Measurements from ENCODE around the gene VSIR. TPM values are rescaled to one million over a fixed set of nuclear protein-coding genes. Genes with fewer than 3 reads are reported as not detected.
A peak's percentile ranks its signal among the peaks of the same experiment; 100 is the strongest.

VSIR gene
- total RNA-seq, 1 donor from 2014 or later, result 115 TPM

GRCh38 chr10:71812913-71813590, 39.7 kb upstream of the VSIR start:
- no peak overlapping the region for H3K27ac Mint-ChIP-seq
- H3K4me1 Mint-ChIP-seq (ENCODE audit: low read depth), result no peaks in the 10 kb centered on the region
- DNase-seq (ENCODE audit: low spot score), result no peak
- peaks cover 11% of the 10 kb centered on the region for H3K36me3 Mint-ChIP-seq (ENCODE audit: low read depth)
- H3K27me3 Mint-ChIP-seq (ENCODE audit: insufficient read depth), result no peaks in the 10 kb centered on the region
- no peak overlapping the region for H3K4me3 Mint-ChIP-seq
- intact Hi-C loops (cut with micrococcal nuclease), result loop anchor here (1.0 to 5.0 kb wide), 6 partner anchors 87 to 499 kb away; partner anchors contain the start of gene SLC29A3
- no peaks in the 10 kb centered on the region for H3K9me3 Mint-ChIP-seq

GRCh38 chr10:71812016-71812912, 38.9 kb upstream of the VSIR start:
- Mint-ChIP-seq H3K4me3 (no peak overlapping the region), H3K9me3 (no peaks in the 10 kb centered on the region), H3K4me1 (ENCODE audit: low read depth) (no peaks in the 10 kb centered on the region), H3K27me3 (ENCODE audit: insufficient read depth) (no peaks in the 10 kb centered on the region), H3K36me3 (ENCODE audit: low read depth) (peaks cover 8% of the 10 kb centered on the region), H3K27ac (no peak overlapping the region)
- intact Hi-C loops (cut with micrococcal nuclease), result loop anchor here (1.0 to 5.0 kb wide), 6 partner anchors 86 to 498 kb away; partner anchors contain the start of gene SLC29A3
- peak; percentile 54 for DNase-seq (ENCODE audit: low spot score)

GRCh38 chr10:71811351-71811750, 38.0 kb upstream of the VSIR start:
- no peak overlapping the region for H3K27ac Mint-ChIP-seq
- intact Hi-C loops (cut with micrococcal nuclease), result loop anchor here (5.0 kb wide), 1 partner anchor 324 kb away; no protein-coding TSS in a partner anchor
- DNase-seq (ENCODE audit: low spot score), result no peak

GRCh38 chr10:71810048-71810750, 36.9 kb upstream of the VSIR start:
- Mint-ChIP-seq H3K4me1 (ENCODE audit: low read depth) (peaks cover 4% of the 10 kb centered on the region), H3K36me3 (ENCODE audit: low read depth) (no peaks in the 10 kb centered on the region), H3K27ac (no peak overlapping the region), H3K27me3 (ENCODE audit: insufficient read depth) (no peaks in the 10 kb centered on the region), H3K4me3 (no peak overlapping the region), H3K9me3 (no peaks in the 10 kb centered on the region)
- no peak for DNase-seq (ENCODE audit: low spot score)
- intact Hi-C loops (cut with micrococcal nuclease), result loop anchor here (5.0 kb wide), 1 partner anchor 323 kb away; no protein-coding TSS in a partner anchor

More at GRCh38 chr10:71811351-71811750, 38.0 kb upstream of the VSIR start:
- Mint-ChIP-seq H3K27me3 (ENCODE audit: insufficient read depth) (no peaks in the 10 kb centered on the region), H3K9me3 (no peaks in the 10 kb centered on the region), H3K4me3 (no peak overlapping the region), H3K4me1 (ENCODE audit: low read depth) (no peaks in the 10 kb centered on the region), H3K36me3 (ENCODE audit: low read depth) (peaks cover under 1% of the 10 kb centered on the region)

DNA sequence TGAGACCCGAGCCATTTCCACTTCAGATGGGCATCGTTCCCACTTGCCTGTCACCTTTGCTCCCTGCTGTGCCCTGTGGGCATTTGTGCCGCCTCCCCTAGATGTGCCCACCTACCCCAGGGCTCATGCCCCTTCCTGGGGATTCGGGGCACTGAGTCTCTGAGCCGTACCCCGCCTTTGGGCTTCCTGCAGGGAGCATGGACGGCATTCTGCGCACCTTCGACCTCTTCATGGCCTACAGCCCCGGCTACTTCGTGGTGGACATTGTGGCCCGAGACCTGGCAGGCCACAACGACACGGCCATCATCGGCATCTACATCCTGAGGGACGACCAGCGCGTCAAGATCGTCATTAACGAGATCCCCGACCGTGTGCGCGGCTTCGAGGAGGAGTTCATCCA, 36.3 kb upstream of the VSIR start:
- intact Hi-C loops (cut with micrococcal nuclease), result loop anchor here (5.0 kb wide), 1 partner anchor 322 kb away; no protein-coding TSS in a partner anchor
- Mint-ChIP-seq H3K9me3 (no peaks in the 10 kb centered on the region), H3K27me3 (ENCODE audit: insufficient read depth) (no peaks in the 10 kb centered on the region), H3K36me3 (ENCODE audit: low read depth) (no peaks in the 10 kb centered on the region), H3K4me3 (no peak overlapping the region), H3K27ac (no peak overlapping the region), H3K4me1 (ENCODE audit: low read depth) (peaks cover 4% of the 10 kb centered on the region)
- no peak for DNase-seq (ENCODE audit: low spot score)

DNA sequence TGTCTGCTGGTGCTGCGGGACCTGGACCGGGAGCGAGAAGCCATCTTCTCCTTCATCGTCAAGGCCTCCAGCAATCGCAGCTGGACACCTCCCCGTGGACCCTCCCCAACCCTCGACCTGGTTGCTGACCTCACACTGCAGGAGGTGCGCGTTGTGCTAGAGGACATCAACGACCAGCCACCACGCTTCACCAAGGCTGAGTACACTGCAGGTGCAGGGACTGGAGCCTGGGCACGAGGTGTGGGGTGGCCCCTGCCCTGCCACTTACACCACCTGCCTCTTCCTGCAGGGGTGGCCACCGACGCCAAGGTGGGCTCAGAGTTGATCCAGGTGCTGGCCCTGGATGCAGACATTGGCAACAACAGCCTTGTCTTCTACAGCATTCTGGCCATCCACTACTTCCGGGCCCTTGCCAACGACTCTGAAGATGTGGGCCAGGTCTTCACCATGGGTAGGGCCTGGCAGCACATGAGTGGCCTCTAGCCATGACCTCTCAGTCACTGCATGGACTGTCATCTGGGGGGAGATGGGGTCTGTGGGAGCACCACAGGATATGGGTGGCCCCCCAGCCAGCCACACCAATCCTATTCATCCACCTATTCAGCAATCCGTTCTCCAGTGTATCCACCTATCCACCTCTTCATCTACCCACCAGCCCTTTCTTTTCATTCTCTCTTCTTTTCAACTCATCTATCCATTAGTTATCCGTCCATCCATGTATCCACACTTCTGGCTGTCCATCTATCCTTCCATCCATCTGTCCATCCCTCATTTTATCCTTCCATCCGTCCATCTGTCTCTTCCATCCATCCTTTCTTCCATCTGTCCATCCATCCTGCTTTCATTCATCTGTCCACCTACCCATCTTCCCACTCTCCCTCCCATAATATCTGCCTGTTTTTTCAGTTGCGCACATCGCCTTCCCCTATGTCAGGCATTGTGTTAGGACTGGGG, 34.5 kb upstream of the VSIR start:
- no peak overlapping the region for H3K27ac Mint-ChIP-seq
- intact Hi-C loops (cut with micrococcal nuclease), result no loop called here
- DNase-seq (ENCODE audit: low spot score), result no peak
- H3K27me3 Mint-ChIP-seq (ENCODE audit: insufficient read depth), result peaks cover 2% of the 10 kb centered on the region
- H3K36me3 Mint-ChIP-seq (ENCODE audit: low read depth), result no peaks in the 10 kb centered on the region
- H3K4me1 Mint-ChIP-seq (ENCODE audit: low read depth), result peaks cover 4% of the 10 kb centered on the region
- H3K4me3 Mint-ChIP-seq, result no peak overlapping the region
- no peaks in the 10 kb centered on the region for H3K9me3 Mint-ChIP-seq

DNA sequence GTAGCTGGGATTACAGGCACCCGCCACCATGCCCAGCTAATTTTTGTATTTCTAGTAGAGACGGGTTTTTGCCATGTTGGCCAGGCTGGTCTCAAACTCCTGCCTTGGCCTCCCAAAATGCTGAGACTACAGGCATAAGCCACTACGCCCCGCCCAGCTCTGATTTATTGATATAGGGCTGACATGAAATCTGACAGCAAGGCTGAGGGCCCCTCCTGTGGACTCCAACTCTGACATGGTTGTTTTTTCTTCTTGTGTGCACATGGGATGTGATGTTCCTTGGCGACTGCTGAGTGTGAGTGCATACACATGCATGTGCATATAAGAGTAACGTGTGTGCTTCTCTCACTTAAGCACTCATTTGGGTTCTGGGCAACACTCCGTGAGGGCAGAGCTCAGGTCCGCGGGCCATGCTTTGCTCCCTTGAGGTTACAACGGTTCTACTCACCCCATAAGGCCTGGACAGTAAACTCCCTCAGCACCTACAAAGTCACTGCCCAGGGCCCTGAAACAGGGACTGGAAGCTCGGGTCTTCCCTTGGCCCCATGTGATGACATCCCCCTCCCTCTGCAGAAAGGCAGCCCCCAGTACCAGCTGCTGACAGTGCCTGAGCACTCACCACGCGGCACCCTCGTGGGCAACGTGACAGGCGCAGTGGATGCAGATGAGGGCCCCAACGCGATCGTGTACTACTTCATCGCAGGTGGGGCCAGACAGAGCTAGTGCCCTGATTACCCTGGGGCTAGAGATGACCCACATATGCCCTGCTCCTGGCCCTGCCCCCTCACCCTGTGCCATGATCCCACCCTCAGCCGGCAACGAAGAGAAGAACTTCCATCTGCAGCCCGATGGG, 33.6 kb upstream of the VSIR start:
- H3K27me3 Mint-ChIP-seq (ENCODE audit: insufficient read depth), result peaks cover 2% of the 10 kb centered on the region

GRCh38 chr10:71805776-71806703, 32.7 kb upstream of the VSIR start:
- DNase-seq (ENCODE audit: low spot score), result no peak
- H3K4me3 Mint-ChIP-seq, result no peak overlapping the region
- H3K27ac Mint-ChIP-seq, result no peak overlapping the region
- no peaks in the 10 kb centered on the region for H3K9me3 Mint-ChIP-seq
- peaks cover 2% of the 10 kb centered on the region for H3K27me3 Mint-ChIP-seq (ENCODE audit: insufficient read depth)
- H3K36me3 Mint-ChIP-seq (ENCODE audit: low read depth), result no peaks in the 10 kb centered on the region
- intact Hi-C loops (cut with micrococcal nuclease), result no loop called here
- peaks cover 4% of the 10 kb centered on the region for H3K4me1 Mint-ChIP-seq (ENCODE audit: low read depth)

More for the DNA sequence above, 33.6 kb upstream of the VSIR start:
- intact Hi-C loops (cut with micrococcal nuclease), result no loop called here
- H3K36me3 Mint-ChIP-seq (ENCODE audit: low read depth), result no peaks in the 10 kb centered on the region
- H3K4me1 Mint-ChIP-seq (ENCODE audit: low read depth), result peaks cover 4% of the 10 kb centered on the region
- H3K4me3 Mint-ChIP-seq, result no peak overlapping the region
- no peaks in the 10 kb centered on the region for H3K9me3 Mint-ChIP-seq
- DNase-seq (ENCODE audit: low spot score), result no peak
- H3K27ac Mint-ChIP-seq, result no peak overlapping the region

GRCh38 chr10:71804077-71804476, 30.8 kb upstream of the VSIR start:
- Mint-ChIP-seq H3K4me1 (ENCODE audit: low read depth) (peaks cover 4% of the 10 kb centered on the region), H3K27ac (no peak overlapping the region), H3K4me3 (no peak overlapping the region), H3K36me3 (ENCODE audit: low read depth) (no peaks in the 10 kb centered on the region), H3K9me3 (no peaks in the 10 kb centered on the region), H3K27me3 (ENCODE audit: insufficient read depth) (peaks cover 2% of the 10 kb centered on the region)
- intact Hi-C loops (cut with micrococcal nuclease), result no loop called here
- no peak for DNase-seq (ENCODE audit: low spot score)

DNA sequence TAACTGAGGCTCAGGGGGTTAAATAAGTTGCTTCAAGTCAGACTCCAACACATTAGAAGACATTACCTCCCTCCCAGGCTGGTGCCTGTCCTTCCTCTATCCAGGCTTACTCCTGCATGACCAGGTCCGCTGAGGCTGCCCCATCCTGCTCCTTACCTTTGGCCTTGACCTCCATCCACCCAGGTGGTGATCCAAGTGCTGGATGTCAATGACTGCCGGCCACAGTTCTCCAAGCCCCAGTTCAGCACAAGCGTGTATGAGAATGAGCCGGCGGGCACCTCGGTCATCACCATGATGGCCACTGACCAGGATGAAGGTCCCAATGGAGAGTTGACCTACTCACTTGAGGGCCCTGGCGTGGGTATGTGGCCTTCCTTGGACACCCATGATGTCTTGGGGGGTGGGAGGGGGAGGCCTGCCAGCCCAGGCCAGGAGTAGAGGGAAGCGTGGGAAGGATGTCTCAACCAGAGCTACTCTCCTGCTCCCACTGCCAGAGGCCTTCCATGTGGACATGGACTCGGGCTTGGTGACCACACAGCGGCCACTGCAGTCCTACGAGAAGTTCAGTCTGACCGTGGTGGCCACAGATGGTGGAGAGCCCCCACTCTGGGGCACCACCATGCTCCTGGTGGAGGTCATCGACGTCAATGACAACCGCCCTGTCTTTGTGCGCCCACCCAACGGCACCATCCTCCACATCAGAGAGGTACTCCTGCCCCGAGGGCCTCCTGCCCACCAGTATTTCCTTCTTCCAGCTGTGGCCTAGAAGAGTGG, 29.6 kb upstream of the VSIR start:
- H3K9me3 Mint-ChIP-seq, result no peaks in the 10 kb centered on the region
- no peaks in the 10 kb centered on the region for H3K36me3 Mint-ChIP-seq (ENCODE audit: low read depth)
- peaks cover 2% of the 10 kb centered on the region for H3K27me3 Mint-ChIP-seq (ENCODE audit: insufficient read depth)
- no peak overlapping the region for H3K4me3 Mint-ChIP-seq
- no peak for DNase-seq (ENCODE audit: low spot score)
- intact Hi-C loops (cut with micrococcal nuclease), result no loop called here
- H3K4me1 Mint-ChIP-seq (ENCODE audit: low read depth), result peaks cover 5% of the 10 kb centered on the region
- H3K27ac Mint-ChIP-seq, result no peak overlapping the region

Data from activated T-helper 1 cell treated with anti-CD3 and anti-CD28 coated beads, Interleukin-12 subunit alpha, Interleukin-12 subunit beta, Interleukin-2, Interleukin-4 antibody, amounts not matched to agents 30 ng/mL and 10 ng/mL and 1 ng/mL, durations not matched to agents 14 hours and 24 hours and 36 hours (primary cell).